Uterine smooth muscle cell (primary cell): ENCODE measurements around the gene MAP3K2. TPM values are rescaled to one million over a fixed set of nuclear protein-coding genes. Genes with fewer than 3 reads are reported as not detected.

Experiments
- total RNA-seq: library from RNA; depleted of rRNA; stranded (reverse); fragments of >200 nt; gene quantifications from 2 replicates; pipeline ENCODE4 v1.2.3, GENCODE V29; 2014

The MAP3K2 gene
- total RNA-seq, result 40.1 and 50.0 TPM in 2 replicates

GRCh38 chr2:127387655-127388422 is at the start of gene MAP3K2:
Gene MAP3K2 (minus strand): TSS chr2:127387975. CDS start chr2:127343129, 44,846 bp downstream.

GRCh38 chr2:127418300-127419111 is 30.7 kb upstream of the MAP3K2 start, which contains the start of gene PROC:
Gene PROC (plus strand): TSS chr2:127418427. CDS start chr2:127419943, 1,516 bp downstream.

GRCh38 chr2:127293748-127294562 is 93.8 kb downstream of the MAP3K2 start, which contains the start of gene ERCC3:
Gene ERCC3 (minus strand): TSS chr2:127294144. CDS start chr2:127294081, 63 bp downstream.

Other genes starting within 250 kb of the MAP3K2 start
- not detected in 2 replicates for gene CYP27C1, start 167.7 kb downstream of the MAP3K2 start, total RNA-seq
- 53.6 and 63.7 TPM in 2 replicates for gene ERCC3, start 93.8 kb downstream of the MAP3K2 start, total RNA-seq
- gene PROC, start 30.5 kb upstream of the MAP3K2 start, total RNA-seq, result not detected in 2 replicates
- 46.9 and 51.2 TPM in 2 replicates for gene IWS1, start 138.5 kb upstream of the MAP3K2 start, total RNA-seq
- gene MYO7B, start 147.7 kb upstream of the MAP3K2 start, total RNA-seq, result under 0.01 and 0.12 TPM in 2 replicates